Activated CD8-positive, alpha-beta T cell treated with anti-CD3 and anti-CD28 coated beads, Interleukin-2, amount 10 ng/mL, durations not matched to agents 7 days and 5 days (primary cell): ENCODE data around the gene MRGPRG. TPM values are rescaled to one million over a fixed set of nuclear protein-coding genes. Genes with fewer than 3 reads are reported as not detected.

Source experiments
- ATAC-seq: fragments of 150-1000 bp; cut with Tn5 transposase; one replicate; pipeline ENCODE4 v1.10.0; 2021; ENCODE audit warnings: moderate library complexity
- CTCF ChIA-PET: fragments of 350-600 bp; sonication (Branson Sonifier 250); formaldehyde crosslinking; loops from one replicate; lab custom pipeline; 2021; ENCODE audit warnings: antibody characterized with exemption; lab: Charles Lee
- POLR2A ChIA-PET: fragments of 350-600 bp; sonication (Branson Sonifier 250); formaldehyde crosslinking; loops from one replicate; lab custom pipeline; 2021; ENCODE audit warnings: antibody characterized with exemption; lab: Charles Lee
- DNase-seq: peaks from one replicate; pipeline ENCODE4 v3.0.0-alpha.2; 2020
- H3K27ac Mint-ChIP-seq: one replicate; pipeline ENCODE4 v1.8.0; 2021; ENCODE audit warnings: mild to moderate bottlenecking, mixed read lengths
- H3K27me3 Mint-ChIP-seq: one replicate; pipeline ENCODE4 v1.8.0; 2021; ENCODE audit warnings: low read depth, mixed read lengths
- H3K36me3 Mint-ChIP-seq: one replicate; pipeline ENCODE4 v1.8.0; 2021; ENCODE audit warnings: low read depth, mixed read lengths
- H3K4me1 Mint-ChIP-seq: one replicate; pipeline ENCODE4 v1.8.0; 2021; ENCODE audit warnings: low read depth, mixed read lengths
- H3K4me3 Mint-ChIP-seq: one replicate; pipeline ENCODE4 v1.8.0; 2021; ENCODE audit warnings: mild to moderate bottlenecking, mixed read lengths
- H3K9me3 Mint-ChIP-seq: one replicate; pipeline ENCODE4 v1.8.0; 2022; ENCODE audit warnings: mixed read lengths; ENCODE audit not compliant: insufficient read depth
- total RNA-seq, 2 experiments: library from RNA; stranded (reverse); gene quantifications; one replicate each; pipeline ENCODE4 v1.2.3, GENCODE V29; 2021

MRGPRG gene
- total RNA-seq, 2 experiments from 2014 or later = not detected

GRCh38 chr11:3182462-3182852, 36.2 kb downstream of the MRGPRG start:
- POLR2A ChIA-PET = no interaction called here
- Mint-ChIP-seq H3K4me3 (no peak overlapping the region), H3K27me3 (peaks cover 4% of the 10 kb centered on the region), H3K4me1 (no peaks in the 10 kb centered on the region), H3K9me3 (no peaks in the 10 kb centered on the region), H3K36me3 (no peaks in the 10 kb centered on the region), H3K27ac (no peak overlapping the region)
- DNase-seq (no peak), ATAC-seq (no peak)
- CTCF ChIA-PET = interaction anchor here (0.6 kb wide), 1 partner anchor 72 kb away, joined by 3 read pairs; no protein-coding TSS in a partner anchor

DNA sequence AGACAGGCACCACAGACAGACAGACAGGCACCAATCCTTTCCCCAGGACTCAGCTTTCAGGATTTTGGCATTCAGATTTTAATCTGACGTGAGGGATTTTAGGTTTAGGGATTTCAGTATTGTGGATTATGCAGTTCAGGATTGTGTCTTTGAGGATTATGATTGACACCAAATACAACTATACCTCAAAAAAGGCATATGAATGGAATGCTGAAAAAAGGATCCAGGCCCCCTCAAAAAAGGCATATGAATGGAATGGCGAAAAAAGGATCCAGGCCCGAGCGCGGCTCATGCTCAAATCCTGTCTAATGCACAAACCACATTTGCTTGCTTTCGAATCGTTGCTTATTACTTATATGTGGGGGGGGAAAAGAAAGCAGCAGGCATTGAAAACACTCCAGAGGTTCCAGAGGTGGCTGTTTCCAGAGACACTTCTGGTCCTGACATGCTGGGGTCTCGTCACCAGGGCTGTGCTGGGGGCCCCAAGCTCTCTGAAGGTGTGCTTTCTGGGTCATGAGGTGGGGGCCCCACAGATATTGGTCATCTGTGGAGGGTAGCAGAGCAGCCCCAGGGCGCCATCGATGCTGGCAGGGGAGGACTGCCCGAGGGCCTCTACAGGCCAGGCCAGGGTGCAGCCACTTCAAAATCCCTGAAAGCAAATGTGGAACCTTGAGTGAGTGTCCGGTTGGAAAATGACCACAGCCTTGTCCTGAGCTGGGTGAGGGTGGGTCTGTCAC, 36.7 kb downstream of the MRGPRG start:
- Mint-ChIP-seq H3K4me3 (no peak overlapping the region), H3K36me3 (no peaks in the 10 kb centered on the region), H3K4me1 (no peaks in the 10 kb centered on the region), H3K9me3 (peaks cover 4% of the 10 kb centered on the region), H3K27ac (no peak overlapping the region), H3K27me3 (peaks cover 4% of the 10 kb centered on the region)
- CTCF ChIA-PET = interaction anchor here (0.6 kb wide), 1 partner anchor 72 kb away, joined by 3 read pairs; no protein-coding TSS in a partner anchor
- POLR2A ChIA-PET = no interaction called here
- DNase-seq (no peak), ATAC-seq (no peak)

GRCh38 chr11:3180869-3181268, 37.7 kb downstream of the MRGPRG start:
- H3K27ac Mint-ChIP-seq = no peak overlapping the region
- H3K27me3 Mint-ChIP-seq = peaks cover 6% of the 10 kb centered on the region
- ChIA-PET POLR2A (no interaction called here), CTCF (no interaction called here)
- no peaks in the 10 kb centered on the region for H3K36me3 Mint-ChIP-seq
- no peak overlapping the region for H3K4me3 Mint-ChIP-seq
- no peaks in the 10 kb centered on the region for H3K4me1 Mint-ChIP-seq
- peaks cover 11% of the 10 kb centered on the region for H3K9me3 Mint-ChIP-seq
- DNase-seq (no peak), ATAC-seq (no peak)

- Mint-ChIP-seq H3K4me1 (no peaks in the 10 kb centered on the region), H3K27ac (no peak overlapping the region), H3K36me3 (no peaks in the 10 kb centered on the region), H3K27me3 (peaks cover 6% of the 10 kb centered on the region), H3K9me3 (peaks cover 14% of the 10 kb centered on the region), H3K4me3 (no peak overlapping the region)
- DNase-seq = no peak
- ChIA-PET CTCF (no interaction called here), POLR2A (no interaction called here)
- ATAC-seq = no peak
Measured at GRCh38 chr11:3178349-3178748, 40.3 kb downstream of the MRGPRG start.

DNA sequence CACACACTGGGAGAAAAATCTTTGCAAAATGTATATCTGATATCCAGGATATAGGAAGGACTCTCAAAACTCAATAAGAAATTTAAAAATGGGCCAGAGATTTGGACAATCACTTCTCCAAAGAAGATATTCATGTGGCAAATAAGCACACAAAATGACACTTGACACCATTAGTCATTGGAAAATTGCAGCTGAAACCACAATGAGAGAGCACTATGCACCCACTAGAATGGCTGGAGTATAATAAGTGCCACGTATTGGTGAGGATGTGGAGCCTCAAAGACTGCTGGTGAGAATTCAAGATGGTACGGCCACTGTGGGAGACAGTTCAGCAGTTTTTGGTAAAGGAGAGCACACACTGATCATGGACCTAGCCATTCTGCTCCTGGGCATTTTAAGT, 40.7 kb downstream of the MRGPRG start:
- CTCF ChIA-PET = no interaction called here
- no peak for ATAC-seq
- H3K27me3 Mint-ChIP-seq = peaks cover 6% of the 10 kb centered on the region

DNA sequence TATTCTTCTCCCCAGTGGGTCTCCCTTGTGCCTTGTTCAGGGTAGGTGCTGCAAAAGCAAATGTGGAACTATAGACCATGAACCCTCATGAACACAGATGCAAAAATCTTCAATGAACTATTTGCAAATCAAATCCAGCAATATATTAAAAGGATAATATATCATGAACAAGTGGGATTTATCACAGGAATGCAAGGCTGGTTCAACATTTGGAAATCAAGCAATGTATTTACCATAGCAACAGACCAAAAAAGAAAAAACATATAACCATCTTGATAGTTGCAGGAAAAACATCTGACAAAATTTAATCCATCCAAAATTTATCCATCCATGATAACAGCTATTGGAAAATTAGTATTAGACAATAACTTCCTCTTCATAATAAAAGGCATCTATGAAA, 42.1 kb downstream of the MRGPRG start:
- DNase-seq (no peak), ATAC-seq (no peak)
- ChIA-PET POLR2A (no interaction called here), CTCF (no interaction called here)
- Mint-ChIP-seq H3K36me3 (no peaks in the 10 kb centered on the region), H3K27me3 (peaks cover 6% of the 10 kb centered on the region), H3K4me1 (peaks cover 3% of the 10 kb centered on the region), H3K27ac (no peak overlapping the region), H3K4me3 (no peak overlapping the region), H3K9me3 (peaks cover 14% of the 10 kb centered on the region)

More for the DNA sequence above, 40.7 kb downstream of the MRGPRG start:
- DNase-seq = no peak
- POLR2A ChIA-PET = no interaction called here
- H3K4me1 Mint-ChIP-seq = no peaks in the 10 kb centered on the region
- H3K36me3 Mint-ChIP-seq = no peaks in the 10 kb centered on the region
- H3K27ac Mint-ChIP-seq = no peak overlapping the region
- no peak overlapping the region for H3K4me3 Mint-ChIP-seq
- H3K9me3 Mint-ChIP-seq = peaks cover 14% of the 10 kb centered on the region

DNA sequence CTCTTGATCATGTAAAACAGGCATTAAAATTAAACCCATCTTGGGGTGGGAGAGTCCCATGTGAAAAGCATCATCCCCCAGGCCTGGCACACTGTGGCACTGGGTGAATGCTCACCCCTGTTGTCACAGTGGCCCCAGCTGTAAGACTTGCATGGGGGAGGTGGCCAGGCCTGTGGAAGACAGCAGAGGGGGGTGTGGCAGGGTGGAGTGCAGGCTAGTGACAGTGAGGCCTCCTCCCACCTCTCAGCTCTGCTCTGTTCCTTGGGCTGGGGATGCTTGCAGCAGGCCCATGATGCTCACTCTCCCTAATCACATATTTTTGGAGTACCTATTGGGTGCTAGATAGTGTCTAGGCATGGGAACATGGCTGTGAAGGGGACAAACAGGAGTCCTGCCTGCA, 43.4 kb downstream of the MRGPRG start:
- Mint-ChIP-seq H3K9me3 (peaks cover 14% of the 10 kb centered on the region), H3K27me3 (peaks cover 6% of the 10 kb centered on the region), H3K4me3 (no peak overlapping the region), H3K27ac (no peak overlapping the region), H3K36me3 (no peaks in the 10 kb centered on the region), H3K4me1 (peaks cover 9% of the 10 kb centered on the region)
- DNase-seq = no peak
- ATAC-seq = no peak
- ChIA-PET CTCF (no interaction called here), POLR2A (no interaction called here)

DNA sequence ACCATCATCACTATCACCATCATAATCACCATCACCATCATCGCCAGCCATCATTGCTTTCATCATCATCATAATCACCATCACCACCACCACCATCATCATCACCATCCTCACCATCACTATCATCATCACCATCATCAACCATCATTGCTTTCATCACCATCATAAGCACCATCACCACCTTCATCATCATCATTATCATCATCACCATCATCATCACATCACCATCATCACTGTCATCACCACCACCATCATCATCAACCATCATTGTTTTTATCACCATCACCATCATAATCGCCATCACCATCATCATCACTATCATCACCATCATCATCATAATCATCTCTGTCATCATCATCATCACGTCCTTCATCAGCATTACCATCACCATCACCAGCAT, 44.2 kb downstream of the MRGPRG start:
- no peak overlapping the region for H3K27ac Mint-ChIP-seq
- peaks cover 15% of the 10 kb centered on the region for H3K4me1 Mint-ChIP-seq
- peaks cover 10% of the 10 kb centered on the region for H3K27me3 Mint-ChIP-seq
- ChIA-PET POLR2A (no interaction called here), CTCF (no interaction called here)
- DNase-seq (no peak), ATAC-seq (no peak)
- no peaks in the 10 kb centered on the region for H3K36me3 Mint-ChIP-seq
- H3K4me3 Mint-ChIP-seq = no peak overlapping the region
- H3K9me3 Mint-ChIP-seq = peaks cover 14% of the 10 kb centered on the region

DNA sequence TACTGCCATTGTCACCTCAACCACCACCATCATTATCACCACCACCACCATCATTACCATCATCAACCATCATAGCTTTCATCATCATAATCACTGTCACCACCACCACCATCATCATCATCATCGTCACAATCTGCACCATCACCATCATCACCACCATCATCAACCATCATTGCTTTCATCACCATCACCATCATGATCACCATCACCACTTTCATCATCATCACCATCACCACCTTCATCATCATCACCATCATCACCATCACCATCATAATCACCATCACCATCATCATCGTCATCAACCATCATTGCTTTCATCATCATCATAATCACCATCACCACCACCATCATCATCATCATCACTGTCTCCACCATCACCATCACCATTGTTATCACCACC, 44.8 kb downstream of the MRGPRG start:
- H3K27me3 Mint-ChIP-seq = peaks cover 15% of the 10 kb centered on the region
- peaks cover 21% of the 10 kb centered on the region for H3K4me1 Mint-ChIP-seq
- no peak overlapping the region for H3K27ac Mint-ChIP-seq
- ATAC-seq (no peak), DNase-seq (no peak)
- no peaks in the 10 kb centered on the region for H3K36me3 Mint-ChIP-seq
- POLR2A ChIA-PET = no interaction called here
- H3K9me3 Mint-ChIP-seq = peaks cover 14% of the 10 kb centered on the region
- CTCF ChIA-PET = no interaction called here
- no peak overlapping the region for H3K4me3 Mint-ChIP-seq

GRCh38 chr11:3171931-3172560, 46.6 kb downstream of the MRGPRG start:
- H3K4me3 Mint-ChIP-seq = no peak overlapping the region
- H3K27me3 Mint-ChIP-seq = peaks cover 16% of the 10 kb centered on the region
- peaks cover 21% of the 10 kb centered on the region for H3K4me1 Mint-ChIP-seq
- DNase-seq (no peak), ATAC-seq (no peak)
- CTCF ChIA-PET = no interaction called here
- no peaks in the 10 kb centered on the region for H3K36me3 Mint-ChIP-seq
- H3K9me3 Mint-ChIP-seq = peaks cover 11% of the 10 kb centered on the region
- POLR2A ChIA-PET = no interaction called here
- H3K27ac Mint-ChIP-seq = no peak overlapping the region

DNA sequence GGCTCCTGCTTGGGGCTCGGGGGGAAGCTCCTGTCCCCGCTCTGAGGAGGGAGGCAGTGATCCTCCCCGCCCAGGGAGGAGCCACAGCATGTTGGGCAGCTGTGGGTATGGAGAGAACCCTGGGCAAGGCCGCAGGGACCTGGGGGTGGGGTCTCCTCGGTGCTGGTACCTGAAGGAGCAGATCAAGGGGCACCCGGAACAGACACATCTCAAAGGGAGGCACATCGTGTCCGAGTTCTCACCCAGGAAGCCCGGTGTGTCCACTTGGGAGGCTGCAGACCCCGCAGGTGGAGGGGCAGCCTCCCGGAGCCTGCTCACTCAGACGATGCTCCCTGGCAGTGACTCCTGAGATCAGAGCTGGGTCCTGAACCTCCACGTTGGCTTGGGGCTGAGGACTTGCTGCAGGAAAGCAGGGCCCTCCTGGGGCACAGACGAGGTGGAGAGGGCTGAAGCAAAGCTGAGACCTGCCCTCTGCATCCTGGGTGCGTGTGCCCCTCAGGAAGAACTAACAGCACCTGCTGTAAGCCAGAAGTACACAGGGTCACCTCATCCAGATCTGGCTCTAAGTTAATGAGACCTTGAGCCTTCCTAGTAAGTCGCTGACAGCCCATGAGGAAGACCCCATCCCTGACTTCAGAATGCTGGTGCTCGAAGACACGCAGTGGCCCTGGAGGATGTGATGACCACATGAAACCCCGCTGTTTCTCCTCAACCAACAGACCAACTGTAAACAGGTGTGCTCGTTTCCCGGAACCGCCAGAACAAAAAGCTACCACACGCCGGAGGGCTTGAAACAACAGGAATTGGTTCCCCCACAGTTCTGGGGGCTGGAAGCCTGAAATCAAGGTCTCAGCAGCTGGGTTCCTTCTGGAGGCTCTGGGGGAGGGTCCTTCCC, 47.6 kb downstream of the MRGPRG start:
- Mint-ChIP-seq H3K4me1 (peaks cover 21% of the 10 kb centered on the region), H3K4me3 (no peak overlapping the region), H3K27me3 (peaks cover 17% of the 10 kb centered on the region), H3K36me3 (no peaks in the 10 kb centered on the region), H3K27ac (no peak overlapping the region), H3K9me3 (peaks cover 4% of the 10 kb centered on the region)
- DNase-seq (no peak), ATAC-seq (no peak)
- POLR2A ChIA-PET = no interaction called here
- CTCF ChIA-PET = no interaction called here
